OCI-LY3 (cell line): ENCODE results near the gene DVL3.
"Not testable (repeated sequence)": the region's sequence is repeated elsewhere in the genome, so short reads cannot be mapped to it uniquely, and the experiment has no call there.

Experiments
- H2AFZ ChIP-seq: fragments of 200-600, 300-600 bp; shearing (Covaris generic); 2 replicates; pipeline ENCODE4 v1.6.0; 2014; ENCODE audit warnings: antibody characterized with exemption, low read depth, low read length
- H3K27ac ChIP-seq: fragments of 200-600, 300-600 bp; sonication (generic); 2 replicates; pipeline ENCODE4 v1.5.1; 2014; ENCODE audit warnings: mild to moderate bottlenecking, low read length, moderate library complexity, mixed read lengths
- H3K27me3 ChIP-seq: fragments of 200-600, 300-600 bp; sonication (generic); 2 replicates; pipeline ENCODE4 v1.6.1; 2014; ENCODE audit warnings: low read depth, low read length, mixed read lengths
- H3K36me3 ChIP-seq: fragments of 200-600, 300-600 bp; sonication (generic); replicated peaks from 2 replicates; pipeline ENCODE3; 2014; ENCODE audit warnings: low read depth, low read length, mixed read lengths
- H3K4me1 ChIP-seq: fragments of 300-600, 200-600 bp; sonication (generic); 2 replicates; pipeline ENCODE4 v1.6.1; 2014; ENCODE audit warnings: low read length, mixed read lengths
- H3K4me2 ChIP-seq: fragments of 200-600, 300-600 bp; sonication (generic); 2 replicates; pipeline ENCODE4 v1.6.1; 2014; ENCODE audit warnings: low read length, mixed read lengths
- H3K4me3 ChIP-seq: fragments of 300-600, 200-600 bp; sonication (generic); 2 replicates; pipeline ENCODE4 v1.5.1; 2014; ENCODE audit warnings: antibody characterized with exemption, mild to moderate bottlenecking, low read length, moderate library complexity
- H3K79me2 ChIP-seq: fragments of 300-600, 200-600 bp; shearing (Covaris generic); 2 replicates; pipeline ENCODE4 v1.6.1; 2014; ENCODE audit warnings: mild to moderate bottlenecking, low read length, mixed read lengths
- H3K9ac ChIP-seq: fragments of 300-600, 200-600 bp; shearing (Covaris generic); 2 replicates; pipeline ENCODE4 v1.6.0; 2014; ENCODE audit warnings: mild to moderate bottlenecking, low read length, moderate library complexity
- H3K9me3 ChIP-seq: fragments of 200-600, 300-600 bp; shearing (Covaris generic); 2 replicates; pipeline ENCODE4 v1.6.1; 2014; ENCODE audit warnings: low read length, mixed read lengths; ENCODE audit not compliant: insufficient read depth
- H4K20me1 ChIP-seq: fragments of 200-600, 300-600 bp; sonication (generic); 2 replicates; pipeline ENCODE4 v1.6.1; 2016; ENCODE audit warnings: low read length, mixed read lengths; ENCODE audit not compliant: insufficient read depth
- EZH2phosphoT487 ChIP-seq: fragments of 200-600 bp; shearing (Covaris generic); IDR thresholded peaks from 2 replicates; pipeline ENCODE4 v1.6.1; 2018; ENCODE audit warnings: antibody characterized with exemption, mixed run types, low read depth
- TF ChIP-seq, protein P1 (sequence below): fragments of 200-600, 300-600 bp; sonication (generic); IDR thresholded peaks from 2 replicates; pipeline ENCODE4 v1.5.1; 2014; ENCODE audit warnings: antibody characterized with exemption, low read length, low read depth

The DVL3 gene

DNA sequence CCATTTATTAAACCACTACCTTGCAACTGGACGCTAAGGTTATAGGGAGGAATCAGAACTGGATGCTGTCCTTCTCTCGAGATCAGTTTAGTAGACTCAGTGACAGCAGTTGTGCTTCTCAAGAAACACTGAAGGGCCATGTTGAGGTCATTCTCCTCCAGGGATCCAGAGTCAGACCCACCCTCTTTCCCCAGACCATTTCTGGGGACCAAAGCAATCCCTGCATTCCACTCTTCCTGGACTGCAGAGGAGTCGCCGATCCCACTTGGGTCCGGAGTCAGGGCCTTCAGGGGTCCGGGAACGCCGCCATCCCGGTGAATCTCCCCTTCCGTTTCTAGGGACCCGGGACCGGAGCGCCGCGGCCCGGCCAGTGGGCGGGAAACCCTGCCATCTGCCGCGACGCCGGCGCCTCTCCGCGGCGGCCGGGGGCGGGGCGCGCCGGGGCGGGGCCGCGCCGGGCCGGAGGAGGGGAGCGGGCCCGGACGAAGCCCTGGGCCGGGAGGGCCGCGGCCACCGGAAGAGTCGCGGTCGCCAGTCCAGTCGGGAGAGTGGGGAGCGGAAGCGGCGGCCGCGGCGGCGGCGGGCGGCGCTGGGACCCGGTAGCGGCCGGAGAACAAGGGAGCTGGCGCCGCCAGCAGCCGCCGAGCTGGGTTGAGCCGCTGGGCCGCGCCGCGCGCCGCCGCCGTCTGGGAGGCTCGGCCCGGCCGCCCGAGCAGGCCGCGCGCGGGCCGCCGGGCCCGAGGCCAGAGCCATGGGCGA, at the start of gene DVL3:
Gene DVL3, plus strand, starts transcription at position 493 of the 759 bp plus-strand sequence. Its CDS starts 259 bp downstream, at position 752.
- TF ChIP-seq EZH2phosphoT487, result no peak
- TF ChIP-seq, protein P1, sequence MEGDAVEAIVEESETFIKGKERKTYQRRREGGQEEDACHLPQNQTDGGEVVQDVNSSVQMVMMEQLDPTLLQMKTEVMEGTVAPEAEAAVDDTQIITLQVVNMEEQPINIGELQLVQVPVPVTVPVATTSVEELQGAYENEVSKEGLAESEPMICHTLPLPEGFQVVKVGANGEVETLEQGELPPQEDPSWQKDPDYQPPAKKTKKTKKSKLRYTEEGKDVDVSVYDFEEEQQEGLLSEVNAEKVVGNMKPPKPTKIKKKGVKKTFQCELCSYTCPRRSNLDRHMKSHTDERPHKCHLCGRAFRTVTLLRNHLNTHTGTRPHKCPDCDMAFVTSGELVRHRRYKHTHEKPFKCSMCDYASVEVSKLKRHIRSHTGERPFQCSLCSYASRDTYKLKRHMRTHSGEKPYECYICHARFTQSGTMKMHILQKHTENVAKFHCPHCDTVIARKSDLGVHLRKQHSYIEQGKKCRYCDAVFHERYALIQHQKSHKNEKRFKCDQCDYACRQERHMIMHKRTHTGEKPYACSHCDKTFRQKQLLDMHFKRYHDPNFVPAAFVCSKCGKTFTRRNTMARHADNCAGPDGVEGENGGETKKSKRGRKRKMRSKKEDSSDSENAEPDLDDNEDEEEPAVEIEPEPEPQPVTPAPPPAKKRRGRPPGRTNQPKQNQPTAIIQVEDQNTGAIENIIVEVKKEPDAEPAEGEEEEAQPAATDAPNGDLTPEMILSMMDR, result no peak
- peak within 1 kb of the TSS; percentile 49 for H3K27ac ChIP-seq
- H3K4me3 ChIP-seq, result peak within 1 kb of the TSS; percentile 96
- H3K9ac ChIP-seq, result peak within 1 kb of the TSS; percentile 93
- peaks cover 19% of the 10 kb centered on the region for H4K20me1 ChIP-seq
- H3K4me2 ChIP-seq, result peak within 1 kb of the TSS; percentile 95
- peaks cover 6% of the 10 kb centered on the region for H3K36me3 ChIP-seq
- peaks cover 18% of the 10 kb centered on the region for H3K4me1 ChIP-seq
- H2AFZ ChIP-seq, result peak within 1 kb of the TSS; percentile 99
- H3K9me3 ChIP-seq, result no peaks in the 10 kb centered on the region
- no peaks in the 10 kb centered on the region for H3K27me3 ChIP-seq
- H3K79me2 ChIP-seq, result peaks cover 37% of the 10 kb centered on the region

- Histone ChIP-seq H2AFZ (no peak overlapping the region), H3K4me2 (no peak overlapping the region)
- no peak for TF ChIP-seq EZH2phosphoT487
- TF ChIP-seq, protein P1, result no peak
Measured at GRCh38 chr3:184110316-184110725, 44.9 kb upstream of the DVL3 start.

GRCh38 chr3:184116017-184116416, 39.2 kb upstream of the DVL3 start:
- Histone ChIP-seq H3K4me2 (no peak overlapping the region), H4K20me1 (no peaks in the 10 kb centered on the region)

More at GRCh38 chr3:184110316-184110725, 44.9 kb upstream of the DVL3 start:
- Histone ChIP-seq H3K9ac (no peak overlapping the region), H3K4me1 (no peaks in the 10 kb centered on the region), H3K79me2 (no peaks in the 10 kb centered on the region), H3K27ac (no peak overlapping the region), H3K9me3 (no peaks in the 10 kb centered on the region), H4K20me1 (no peaks in the 10 kb centered on the region), H3K27me3 (peaks cover 8% of the 10 kb centered on the region; the same call in 1 of the 2 replicates), H3K4me3 (no peak overlapping the region), H3K36me3 (no peaks in the 10 kb centered on the region)

DNA sequence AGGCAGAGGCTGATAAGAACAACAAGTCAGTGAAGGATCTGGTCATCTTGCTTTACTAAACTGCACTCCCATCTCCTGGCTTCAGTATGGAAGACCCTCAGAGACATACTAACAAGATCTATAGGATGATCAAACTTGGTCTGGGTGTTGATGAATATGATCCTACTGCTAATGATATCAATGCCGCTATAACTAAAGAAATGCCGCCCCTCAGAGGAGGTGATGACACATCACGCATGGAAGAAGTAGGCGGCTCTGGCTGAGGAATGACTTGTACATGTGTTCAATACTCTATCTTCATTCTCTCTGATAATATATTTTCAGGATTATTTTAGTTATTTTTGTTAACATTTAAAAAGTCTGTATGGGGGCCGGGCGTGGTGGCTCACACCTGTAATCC, 37.5 kb upstream of the DVL3 start:
- Histone ChIP-seq H3K4me1 (peaks cover 2% of the 10 kb centered on the region; the same call in 1 of the 2 replicates), H3K27ac (no peak overlapping the region), H3K9ac (no peak overlapping the region), H3K4me3 (no peak overlapping the region), H3K27me3 (peaks cover 22% of the 10 kb centered on the region), H2AFZ (no peak overlapping the region), H3K9me3 (no peaks in the 10 kb centered on the region), H4K20me1 (no peaks in the 10 kb centered on the region), H3K36me3 (no peaks in the 10 kb centered on the region), H3K79me2 (no peaks in the 10 kb centered on the region), H3K4me2 (no peak overlapping the region)
- TF ChIP-seq, protein P1, result no peak
- TF ChIP-seq EZH2phosphoT487, result no peak

More at GRCh38 chr3:184116017-184116416, 39.2 kb upstream of the DVL3 start:
- no peak overlapping the region for H3K27ac ChIP-seq
- no peak for TF ChIP-seq EZH2phosphoT487
- TF ChIP-seq, protein P1, result no peak
- no peaks in the 10 kb centered on the region for H3K79me2 ChIP-seq
- H3K36me3 ChIP-seq, result no peaks in the 10 kb centered on the region
- H3K4me1 ChIP-seq, result peaks cover 2% of the 10 kb centered on the region; the same call in 1 of the 2 replicates
- no peaks in the 10 kb centered on the region for H3K9me3 ChIP-seq
- peaks cover 24% of the 10 kb centered on the region for H3K27me3 ChIP-seq
- H3K9ac ChIP-seq, result no peak overlapping the region
- H2AFZ ChIP-seq, result no peak overlapping the region
- no peak overlapping the region for H3K4me3 ChIP-seq

GRCh38 chr3:184121031-184121430, 34.1 kb upstream of the DVL3 start:
- H3K9ac ChIP-seq, H4K20me1 ChIP-seq, H3K27ac ChIP-seq, H3K36me3 ChIP-seq, H3K9me3 ChIP-seq, H3K27me3 ChIP-seq, H3K79me2 ChIP-seq, H3K4me3 ChIP-seq, H2AFZ ChIP-seq, H3K4me1 ChIP-seq, H3K4me2 ChIP-seq: not testable (repeated sequence)
